HG03060 (cell line): ENCODE data around the gene OLFM1.
"Not testable (repeated sequence)": the region's sequence is repeated elsewhere in the genome, so short reads cannot be mapped to it uniquely, and the experiment has no call there.

ENCODE experiments used
- ATAC-seq: cut with Tn5 transposase; IDR thresholded peaks from one replicate; pipeline ENCODE4 v1.9.1; 2021; ENCODE audit warnings: low read depth, moderate number of reproducible peaks; ENCODE audit not compliant: unreplicated experiment

The OLFM1 gene

DNA sequence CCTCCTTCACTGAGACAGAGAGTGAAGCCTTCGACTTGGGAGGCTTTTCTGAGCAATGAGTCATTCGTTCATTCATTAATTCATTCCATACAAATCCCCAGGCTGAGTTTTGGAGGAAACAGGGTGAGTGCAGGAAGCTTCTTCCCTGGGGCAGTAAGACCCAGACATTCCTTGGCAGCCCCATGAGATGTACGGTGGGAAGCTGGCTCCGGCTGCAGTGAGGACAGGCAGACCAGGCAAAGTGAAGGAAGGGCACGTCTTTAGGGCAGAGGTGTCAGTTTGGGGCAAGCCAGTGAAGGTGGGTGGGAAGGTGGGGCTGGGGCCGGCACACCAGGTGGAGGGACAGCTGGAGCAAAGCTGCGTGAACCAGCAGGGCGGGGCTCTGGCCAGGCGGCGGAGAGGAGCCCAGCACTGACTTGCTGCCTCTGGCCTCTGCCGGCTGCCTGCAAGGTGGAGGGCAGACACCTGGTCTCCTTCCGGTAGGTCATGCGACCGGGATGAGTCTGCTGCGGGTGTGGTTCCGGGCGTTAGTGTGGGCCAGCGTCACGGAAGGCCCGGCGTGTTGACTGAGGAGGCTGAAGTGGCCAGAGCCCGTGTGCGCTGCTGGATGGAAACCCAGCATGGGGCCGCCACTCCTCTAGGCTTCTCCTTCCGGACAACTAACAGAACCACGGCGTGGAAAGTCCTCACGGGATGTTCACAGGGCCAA, 16.6 kb downstream of the OLFM1 start:
- no peak for ATAC-seq

DNA sequence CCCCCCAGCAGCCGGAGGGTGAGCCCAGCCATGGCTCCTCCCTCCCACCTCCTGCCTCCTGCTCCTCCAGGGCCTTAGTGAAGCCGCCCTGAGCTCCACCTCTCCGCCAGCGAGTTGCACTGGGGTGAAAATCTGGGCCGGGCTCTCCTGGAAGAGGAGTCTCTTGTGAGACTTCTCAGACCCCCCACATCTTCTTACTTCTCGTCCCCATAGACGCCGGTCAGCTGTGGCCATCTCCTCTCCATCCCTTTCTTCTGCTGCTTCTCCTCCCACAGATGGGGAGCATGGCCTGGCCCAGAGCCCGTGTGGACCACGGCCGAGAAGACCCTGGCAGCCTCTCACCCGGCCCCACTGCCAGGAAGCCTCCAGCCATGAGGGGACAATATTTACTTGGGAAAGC, 17.3 kb downstream of the OLFM1 start:
- ATAC-seq, result no peak

DNA sequence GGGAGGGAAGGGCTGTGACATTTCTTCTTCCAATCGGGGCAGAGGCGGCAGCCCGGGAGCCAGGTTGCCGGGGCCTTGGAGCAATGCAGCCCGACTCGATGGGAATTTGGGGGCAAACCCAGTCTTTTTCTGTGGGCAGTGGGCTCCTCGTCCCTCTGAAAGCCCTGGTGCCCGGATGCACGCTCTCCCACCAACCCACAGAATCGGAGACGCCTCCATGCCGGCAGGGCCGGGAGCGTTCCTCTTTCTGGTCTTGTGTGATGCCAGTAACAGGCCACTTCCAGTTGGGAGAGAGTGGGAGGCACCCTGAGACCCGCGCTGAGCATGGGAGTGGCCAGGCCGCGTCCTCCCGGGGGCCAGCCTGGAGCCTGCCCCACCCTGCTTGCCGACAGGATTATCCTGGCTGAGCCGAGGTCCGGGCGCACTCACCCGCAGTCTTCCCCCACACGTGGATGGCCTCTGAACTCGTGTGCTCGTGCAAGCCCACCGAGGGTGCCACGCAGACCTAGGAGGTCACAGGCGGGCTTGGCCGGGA, 17.8 kb downstream of the OLFM1 start:
- ATAC-seq, result no peak

DNA sequence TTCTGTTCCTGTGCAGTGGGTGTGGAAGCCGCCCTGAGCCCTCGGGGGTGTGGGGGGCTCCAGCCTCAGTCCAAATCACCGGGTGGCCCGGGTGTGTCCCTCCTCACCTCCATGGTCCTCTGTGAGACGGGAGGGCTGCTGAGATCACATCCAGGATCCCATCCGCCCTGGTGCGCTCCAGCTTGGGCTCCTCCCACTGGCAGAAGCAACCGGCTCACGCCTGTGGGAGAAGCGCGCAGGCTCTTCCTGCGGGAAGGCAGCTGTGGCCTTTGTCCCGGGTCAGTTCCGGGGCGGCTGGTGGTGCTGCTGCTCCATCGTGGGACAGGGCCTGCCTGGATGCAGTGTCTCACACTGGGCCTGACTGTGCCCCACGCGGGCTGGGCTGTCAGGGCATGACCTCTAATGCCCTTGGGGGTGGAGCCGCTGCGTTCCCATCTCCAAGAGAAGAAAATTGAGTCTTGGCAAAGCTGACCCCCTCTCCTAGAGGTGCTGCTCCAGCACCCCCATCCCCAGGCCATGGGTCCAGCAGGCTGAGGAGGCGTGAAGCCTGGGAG, 18.5 kb downstream of the OLFM1 start:
- no peak for ATAC-seq

DNA sequence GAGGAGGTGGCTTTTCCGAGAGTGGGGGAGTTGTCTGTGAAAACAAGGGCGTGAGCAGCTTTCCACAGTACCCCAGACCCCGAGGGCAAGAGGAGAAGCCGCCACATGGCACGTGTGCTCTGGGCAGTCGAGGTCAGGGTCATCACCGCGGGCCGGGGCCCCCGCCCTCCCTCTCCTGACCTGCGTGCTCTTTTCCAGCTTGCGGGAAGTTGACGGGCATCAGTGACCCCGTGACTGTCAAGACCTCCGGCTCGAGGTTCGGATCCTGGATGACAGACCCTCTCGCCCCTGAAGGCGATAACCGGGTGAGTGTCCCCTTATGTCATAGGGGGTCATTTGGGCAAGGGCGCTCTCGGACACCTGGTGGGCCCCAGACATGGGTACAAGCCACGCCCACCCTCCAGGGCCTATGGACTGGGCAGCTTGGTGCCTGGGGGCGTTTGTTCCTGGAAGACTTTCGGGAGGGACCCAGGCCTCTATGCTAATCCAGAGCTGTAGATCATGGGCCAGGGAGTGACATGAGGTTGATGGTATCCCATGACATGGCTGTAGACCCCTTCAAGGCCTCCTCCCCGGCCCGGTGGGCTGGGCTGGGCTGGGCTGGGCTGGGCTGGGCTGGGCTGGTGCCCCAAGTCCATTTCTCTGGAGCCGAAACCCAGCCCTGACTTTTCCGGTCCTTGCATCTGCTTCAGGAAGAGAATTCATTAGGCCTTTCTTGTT, 19.2 kb downstream of the OLFM1 start:
- ATAC-seq, result no peak

DNA sequence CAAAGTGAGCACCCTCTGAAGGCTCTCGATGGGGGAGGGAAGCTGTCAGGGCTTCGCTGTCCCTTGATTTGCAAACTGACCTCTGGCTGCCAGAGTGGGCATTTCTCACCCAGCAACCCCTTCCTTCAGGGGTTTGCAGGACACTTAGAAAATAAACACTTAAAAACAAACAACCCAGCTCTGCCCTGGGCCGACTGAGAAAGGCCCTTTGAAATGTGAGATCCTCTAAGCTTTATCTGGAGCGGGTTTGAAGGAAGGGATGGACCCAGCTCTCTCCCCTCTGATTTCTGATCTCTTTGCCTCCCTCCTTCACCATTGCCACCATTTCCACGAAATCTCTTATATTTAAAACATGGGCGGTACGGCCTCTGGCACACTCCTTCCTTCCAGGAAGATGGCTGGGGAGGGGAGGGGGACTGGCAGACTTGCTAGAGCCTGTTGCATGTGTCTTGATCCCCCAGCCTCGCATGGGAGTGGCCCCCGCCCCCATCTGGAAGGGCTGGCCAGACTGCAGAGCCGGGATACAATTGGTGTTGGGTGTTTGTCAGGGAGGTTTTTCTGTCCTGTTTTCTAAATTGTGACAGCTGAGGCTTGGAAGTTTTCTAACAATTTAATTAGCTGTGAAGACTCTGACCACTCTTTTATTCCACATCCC, 20.2 kb downstream of the OLFM1 start:
- ATAC-seq, result no peak

DNA sequence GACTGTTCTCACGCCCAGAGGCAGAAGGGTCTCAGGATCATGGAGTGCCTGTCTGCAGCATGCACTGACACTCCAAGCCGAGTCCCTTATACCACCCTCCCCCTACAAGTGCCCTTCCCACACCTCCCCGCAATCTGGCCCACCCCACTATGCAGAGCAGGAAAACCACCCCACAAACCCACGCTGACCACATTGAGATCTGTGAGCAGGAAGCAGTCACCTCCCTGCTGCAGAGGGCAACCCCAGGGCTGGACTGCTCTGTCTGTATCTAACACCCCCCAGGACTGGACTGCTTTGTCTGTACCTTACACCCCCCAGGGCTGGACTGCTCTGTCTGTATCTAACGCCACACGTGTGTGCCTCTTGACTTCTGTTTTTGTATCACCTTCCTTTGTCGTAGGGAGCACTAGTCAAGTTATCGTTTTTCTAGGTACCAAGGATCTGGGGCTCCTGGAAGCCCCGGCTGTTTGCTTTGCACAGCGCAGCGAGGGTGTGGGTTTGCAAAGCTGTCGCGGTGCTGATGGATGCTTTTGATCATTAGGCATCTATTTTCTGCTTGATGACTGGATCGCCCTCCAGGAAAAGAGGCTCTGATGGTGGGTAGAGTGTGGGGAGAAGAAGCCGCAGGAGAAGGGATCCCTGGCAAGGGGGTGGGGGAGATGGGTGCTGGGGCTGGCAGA, 21.5 kb downstream of the OLFM1 start:
- ATAC-seq, result no peak

DNA sequence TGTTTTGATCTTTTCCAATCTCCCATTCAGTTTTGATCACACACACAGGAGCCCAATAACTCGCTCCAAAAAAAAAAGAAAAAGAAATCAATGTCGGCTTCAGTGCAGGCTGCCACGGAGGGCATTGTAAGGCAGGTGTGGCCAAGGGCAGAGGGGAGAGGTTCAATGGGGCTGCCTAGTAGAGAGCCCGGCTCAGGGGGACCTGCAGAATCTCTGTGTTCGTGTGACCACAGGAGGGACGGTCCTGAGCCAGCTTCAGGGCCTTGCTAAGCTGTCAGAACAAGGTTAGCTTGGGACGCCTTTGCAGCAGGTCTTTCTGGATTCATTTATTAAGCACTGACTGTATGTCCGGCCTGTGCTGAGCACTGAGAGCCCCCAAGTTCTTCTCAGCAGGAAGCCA, 22.2 kb downstream of the OLFM1 start:
- ATAC-seq, result no peak

DNA sequence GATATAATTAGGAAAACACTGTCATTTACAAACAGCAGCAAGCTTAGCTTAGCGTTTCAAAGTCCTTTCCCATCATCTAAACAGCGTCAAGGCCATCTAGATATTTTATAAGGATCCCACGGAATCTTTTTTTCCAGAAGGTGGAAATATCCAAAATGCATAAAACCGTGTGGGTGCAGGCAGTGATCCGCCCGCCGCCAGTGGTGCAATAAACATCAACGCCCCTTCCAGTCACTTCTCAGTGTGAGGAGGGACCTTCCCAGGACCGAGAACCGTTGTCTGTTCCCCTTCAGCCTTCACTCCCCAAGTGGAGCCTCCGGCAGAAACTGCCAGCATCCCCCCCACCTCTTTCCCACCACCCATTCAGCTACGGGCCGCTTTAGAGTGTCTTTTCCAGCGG, 22.9 kb downstream of the OLFM1 start:
- ATAC-seq, result no peak

DNA sequence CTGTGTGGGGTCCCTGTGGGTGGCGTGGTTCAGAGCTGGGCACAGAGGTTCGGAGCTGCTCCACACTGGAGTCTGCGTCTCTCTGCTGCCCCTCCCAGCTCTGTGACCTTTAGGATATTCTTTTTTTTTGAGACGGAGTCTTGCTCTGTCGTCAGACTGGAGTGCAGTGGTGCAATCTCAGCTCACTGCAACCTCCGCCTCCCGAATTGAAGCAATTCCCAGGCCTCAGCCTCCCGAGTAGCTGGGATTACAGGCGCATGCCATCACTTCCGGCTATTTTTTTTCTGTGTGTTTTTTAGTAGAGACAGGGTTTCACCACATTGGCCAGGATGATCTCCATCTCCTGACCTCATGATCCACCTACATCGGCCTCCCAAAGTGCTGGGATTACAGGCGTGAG, 24.1 kb downstream of the OLFM1 start:
- not testable (repeated sequence) for ATAC-seq

DNA sequence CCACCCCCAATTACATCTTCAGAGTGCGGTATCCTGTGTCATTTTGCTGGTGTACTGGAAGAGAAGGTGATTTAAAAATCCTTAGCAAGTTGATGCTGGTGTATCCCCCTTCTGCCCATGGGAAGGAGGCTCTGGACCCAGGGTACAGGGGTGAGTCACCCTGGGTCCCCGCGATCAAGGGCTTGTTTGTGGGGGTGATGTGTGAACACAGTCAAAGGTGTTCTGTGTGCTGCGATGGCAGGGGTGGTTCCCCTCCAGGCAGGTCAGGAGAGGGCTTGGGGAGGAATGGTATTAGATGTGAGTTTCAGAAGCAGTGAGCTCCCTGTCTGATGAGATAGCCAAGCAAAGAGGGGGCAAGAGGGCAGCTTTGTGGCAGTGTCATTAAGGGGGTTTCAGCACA, 28.9 kb downstream of the OLFM1 start:
- ATAC-seq, result no peak

DNA sequence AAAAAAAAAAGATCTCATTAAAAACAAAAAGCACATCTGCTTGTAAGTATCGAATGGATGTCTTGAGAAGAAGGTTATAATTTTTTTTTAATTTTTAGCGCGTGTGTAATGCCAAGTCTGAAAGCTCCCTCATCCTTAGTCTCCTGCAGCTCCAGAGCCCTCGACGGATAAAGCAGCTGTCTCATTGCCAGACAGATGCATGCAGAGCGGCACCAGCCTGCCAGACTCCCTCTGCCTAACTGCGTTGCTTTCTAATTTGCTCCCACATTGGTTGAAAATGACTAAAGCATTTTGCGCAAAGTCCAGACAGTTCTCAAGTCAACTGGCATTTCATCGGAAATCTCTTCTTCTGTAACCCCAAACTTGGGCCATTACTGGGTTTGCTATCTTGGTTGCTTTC, 29.4 kb downstream of the OLFM1 start:
- no peak for ATAC-seq

DNA sequence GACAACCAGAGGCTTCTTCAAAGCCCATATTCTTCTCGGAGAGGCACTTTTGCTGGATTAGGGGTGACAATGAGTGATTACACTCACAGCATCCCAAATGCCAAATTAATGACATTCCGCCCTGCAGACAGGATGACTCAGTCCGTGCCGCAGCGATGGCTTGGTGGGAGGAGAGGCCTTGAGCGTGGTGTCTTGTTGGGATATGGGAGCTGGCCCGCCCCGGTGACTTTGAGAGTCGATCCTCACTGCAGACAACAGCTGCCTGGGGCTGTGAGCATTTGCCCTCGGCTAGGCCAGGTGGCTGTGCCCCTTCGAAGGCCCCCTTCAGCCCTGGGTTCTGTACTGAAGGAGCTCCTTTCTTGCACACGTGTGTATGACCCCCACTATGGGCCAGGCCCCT, 29.8 kb downstream of the OLFM1 start:
- ATAC-seq, result no peak

DNA sequence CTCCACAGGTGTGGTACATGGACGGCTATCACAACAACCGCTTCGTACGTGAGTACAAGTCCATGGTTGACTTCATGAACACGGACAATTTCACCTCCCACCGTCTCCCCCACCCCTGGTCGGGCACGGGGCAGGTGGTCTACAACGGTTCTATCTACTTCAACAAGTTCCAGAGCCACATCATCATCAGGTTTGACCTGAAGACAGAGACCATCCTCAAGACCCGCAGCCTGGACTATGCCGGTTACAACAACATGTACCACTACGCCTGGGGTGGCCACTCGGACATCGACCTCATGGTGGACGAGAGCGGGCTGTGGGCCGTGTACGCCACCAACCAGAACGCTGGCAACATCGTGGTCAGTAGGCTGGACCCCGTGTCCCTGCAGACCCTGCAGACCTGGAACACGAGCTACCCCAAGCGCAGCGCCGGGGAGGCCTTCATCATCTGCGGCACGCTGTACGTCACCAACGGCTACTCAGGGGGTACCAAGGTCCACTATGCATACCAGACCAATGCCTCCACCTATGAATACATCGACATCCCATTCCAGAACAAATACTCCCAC, 32.1 kb downstream of the OLFM1 start:
- ATAC-seq, result no peak

DNA sequence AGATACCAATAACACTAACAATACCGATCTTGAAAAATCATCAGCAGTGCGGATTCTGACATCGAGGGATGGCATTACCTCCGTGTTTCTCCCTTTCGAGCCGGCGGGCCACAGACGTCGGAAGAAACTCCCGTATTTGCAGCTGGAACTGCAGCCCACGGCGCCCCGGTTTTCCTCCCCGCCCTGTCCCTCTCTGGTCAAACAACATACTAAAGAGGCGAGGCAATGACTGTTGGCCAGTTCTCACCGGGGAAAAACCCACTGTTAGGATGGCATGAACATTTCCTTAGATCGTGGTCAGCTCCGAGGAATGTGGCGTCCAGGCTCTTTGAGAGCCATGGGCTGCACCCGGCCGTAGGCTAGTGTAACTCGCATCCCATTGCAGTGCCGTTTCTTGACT, 32.8 kb downstream of the OLFM1 start:
- ATAC-seq, result no peak

DNA sequence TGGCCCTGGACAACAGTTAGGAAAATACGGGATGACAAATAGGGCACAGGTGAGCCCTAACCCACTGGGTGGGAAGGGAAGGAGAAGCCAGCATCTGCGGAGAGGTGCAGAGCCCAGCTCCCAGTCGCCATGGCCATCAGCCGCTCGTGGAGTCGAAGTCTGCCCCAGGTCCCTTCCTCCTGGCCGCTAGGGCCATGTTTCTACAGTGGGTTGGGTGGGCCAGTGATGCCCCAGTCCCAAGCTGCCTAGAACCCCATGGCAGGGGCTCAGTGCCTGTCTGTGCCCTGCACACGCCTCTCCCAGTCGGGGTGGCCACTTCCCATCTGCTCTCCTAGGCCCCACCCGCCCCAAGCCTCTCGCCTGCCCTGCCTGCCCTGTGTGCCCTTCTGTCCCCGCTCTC, 34.8 kb downstream of the OLFM1 start:
- ATAC-seq, result no peak

DNA sequence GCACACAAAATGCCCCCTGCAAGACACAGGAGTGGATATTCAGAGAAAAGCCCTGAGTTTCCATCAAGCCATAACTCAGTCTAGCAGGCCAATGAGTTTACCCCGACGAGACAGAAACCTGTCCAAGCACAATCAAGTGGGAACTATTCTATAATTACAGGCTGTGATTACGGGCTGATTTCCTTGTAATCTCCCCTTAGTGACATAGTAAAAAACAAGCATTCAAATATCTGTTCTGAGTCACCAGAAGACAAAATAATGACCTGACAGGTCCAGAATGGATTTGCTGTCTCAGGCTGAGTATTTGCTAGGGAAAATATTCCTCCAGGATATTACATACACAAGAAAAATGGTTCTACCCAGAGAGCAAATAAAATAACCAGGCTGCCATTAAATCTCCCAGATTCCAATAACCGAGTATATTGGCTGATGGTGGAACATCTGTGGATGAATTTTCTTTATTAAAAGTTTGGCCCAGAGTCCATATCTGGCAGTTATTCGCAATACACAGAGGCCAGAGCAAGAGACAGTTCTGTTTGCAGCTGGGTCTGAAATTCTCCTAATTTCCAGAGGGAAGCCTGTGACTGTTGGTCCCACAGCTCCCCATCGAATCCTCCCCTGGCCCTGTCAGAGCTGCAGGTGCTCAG, 35.8 kb downstream of the OLFM1 start:
- no peak for ATAC-seq

DNA sequence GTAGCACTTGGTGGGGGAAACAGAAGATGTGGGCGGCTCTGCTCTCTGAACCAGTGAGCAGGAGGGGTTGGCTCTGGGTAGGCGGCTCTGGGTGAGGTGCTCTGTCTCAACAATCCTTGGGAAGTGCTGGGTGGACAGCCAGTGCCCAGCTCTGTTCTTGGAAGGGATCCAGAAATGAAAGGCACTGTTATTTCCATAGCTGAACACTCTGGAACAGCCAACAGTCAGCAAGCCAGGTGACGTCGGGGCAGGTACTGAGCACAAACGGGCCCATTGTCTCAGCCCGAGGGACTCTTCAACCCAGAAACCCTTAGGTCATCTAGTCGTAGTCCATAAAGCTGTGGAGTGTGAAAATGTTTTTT, 36.3 kb downstream of the OLFM1 start:
- ATAC-seq, result no peak

DNA sequence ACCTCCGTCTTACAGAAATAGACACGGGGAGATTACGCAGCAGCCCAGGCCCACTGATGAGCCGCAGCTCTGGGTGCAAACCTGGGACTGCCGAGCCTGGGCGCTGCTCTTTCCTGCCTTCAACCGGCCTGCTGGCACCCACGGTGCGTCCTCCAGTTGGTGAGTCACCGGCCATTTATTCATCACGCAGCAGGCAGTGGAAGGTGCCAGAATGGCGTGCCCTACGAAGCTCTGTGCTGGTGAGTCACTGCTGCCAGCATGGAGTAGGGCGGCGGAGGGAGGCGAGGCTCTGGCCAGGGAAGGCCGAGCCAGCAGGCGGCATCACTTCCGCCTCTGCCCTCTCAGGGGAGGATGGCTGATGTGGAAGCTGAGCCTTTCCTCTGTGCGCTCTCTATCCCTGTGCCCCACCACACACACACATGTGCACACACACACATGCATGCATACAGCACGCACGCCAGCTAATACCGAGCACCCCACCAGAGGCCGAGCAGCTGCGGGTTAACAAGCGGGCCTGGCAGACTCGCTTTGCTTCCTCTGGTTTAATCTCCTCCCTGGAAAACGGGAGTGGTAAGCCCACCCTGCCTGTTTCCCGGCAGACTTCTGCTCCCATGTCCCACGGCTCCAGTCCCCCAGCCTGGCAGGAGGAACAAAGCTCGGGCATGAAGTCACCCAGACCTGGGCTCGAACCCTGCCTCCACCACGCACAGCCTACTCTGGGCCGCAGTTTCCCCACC, 39.2 kb downstream of the OLFM1 start:
- ATAC-seq, result no peak
